ENCODE results near the gene ZNF217. TPM values are rescaled to one million over a fixed set of nuclear protein-coding genes. Genes with fewer than 3 reads are reported as not detected.
"Not testable (repeated sequence)": the region's sequence is repeated elsewhere in the genome, so short reads cannot be mapped to it uniquely, and the experiment has no call there.

The ZNF217 gene
- total RNA-seq, 1 donor from 2014 or later = 57.9 TPM

DNA sequence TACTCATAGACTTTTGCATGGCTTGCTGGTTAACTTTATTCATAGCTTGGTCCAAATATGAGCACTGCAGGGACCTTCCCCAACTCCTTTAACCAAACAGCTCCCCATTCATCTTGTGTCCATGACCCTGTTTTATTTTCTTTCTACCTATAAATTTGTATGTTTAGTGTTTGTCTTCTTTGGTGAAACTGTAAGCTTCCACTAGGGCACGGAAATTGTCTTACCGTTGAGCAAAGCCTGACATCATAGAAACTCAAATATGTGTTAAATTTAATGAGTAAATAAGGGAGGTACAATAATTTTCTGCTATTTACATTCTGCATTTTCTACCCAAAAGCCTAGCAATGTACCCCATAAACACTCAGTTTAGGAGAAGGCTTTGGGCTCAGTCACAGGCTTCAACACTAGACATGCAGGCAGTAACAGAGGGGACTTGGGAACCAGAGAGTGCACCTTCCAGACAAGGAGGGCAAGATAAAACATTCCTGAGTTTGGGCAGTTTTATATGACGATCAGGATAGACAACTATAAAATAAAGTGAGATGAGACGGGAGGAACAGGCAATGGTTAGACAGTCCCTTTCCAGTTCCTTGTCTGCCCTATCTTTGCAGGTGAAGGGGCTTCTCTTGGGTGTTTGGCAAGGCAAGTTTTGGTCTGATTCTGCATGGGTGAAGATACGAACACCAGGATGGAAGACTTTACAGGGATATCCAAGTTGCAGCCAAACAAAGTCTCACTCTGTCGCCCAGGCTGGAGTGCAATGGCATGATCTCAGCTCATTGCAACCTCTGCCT, 46.2 kb upstream of the ZNF217 start:
- Histone ChIP-seq H3K9ac (ENCODE audit: low read length) (no peak overlapping the region), H3K36me3 (ENCODE audit: insufficient read depth, low read length) (no peaks in the 10 kb centered on the region), H3K4me1 (ENCODE audit: insufficient read depth, low read length) (peaks cover 16% of the 10 kb centered on the region), H3K79me2 (ENCODE audit: insufficient read depth, low read length) (no peaks in the 10 kb centered on the region), H4K20me1 (ENCODE audit: insufficient read depth, low read length) (no peaks in the 10 kb centered on the region), H3K9me3 (ENCODE audit: insufficient read depth, low read depth, low read length) (no peaks in the 10 kb centered on the region), H3K4me3 (ENCODE audit: insufficient read depth, low read depth, low read length) (no peak overlapping the region), H3K4me2 (ENCODE audit: low read length) (no peak overlapping the region), H2AFZ (ENCODE audit: low read depth, low read length) (no peak overlapping the region), H3K27me3 (ENCODE audit: insufficient read depth, low read length) (no peaks in the 10 kb centered on the region), H3K27ac (ENCODE audit: low read depth, low read length) (no peak overlapping the region)
- no peak for TF ChIP-seq EZH2 (IDR thresholded peaks at IDR 0.05; ENCODE audit: insufficient read depth, low read length)
- no peak for TF ChIP-seq CTCF (IDR thresholded peaks at IDR 0.05; ENCODE audit: insufficient read depth, low read depth, low read length)
- DNase-seq (ENCODE audit: low read depth) (no peak), FAIRE-seq (no peak)
- Mint-ChIP-seq H3K36me3 (ENCODE audit: low read depth, unreplicated experiment) (no peaks in the 10 kb centered on the region), H3K4me3 (ENCODE audit: unreplicated experiment) (no peak overlapping the region), H3K9me3 (ENCODE audit: unreplicated experiment) (no peaks in the 10 kb centered on the region), H3K4me1 (ENCODE audit: low read depth, unreplicated experiment) (peaks cover 21% of the 10 kb centered on the region), H3K27me3 (ENCODE audit: low read depth, unreplicated experiment) (peaks cover 3% of the 10 kb centered on the region), H3K27ac (ENCODE audit: unreplicated experiment) (no peak overlapping the region)

DNA sequence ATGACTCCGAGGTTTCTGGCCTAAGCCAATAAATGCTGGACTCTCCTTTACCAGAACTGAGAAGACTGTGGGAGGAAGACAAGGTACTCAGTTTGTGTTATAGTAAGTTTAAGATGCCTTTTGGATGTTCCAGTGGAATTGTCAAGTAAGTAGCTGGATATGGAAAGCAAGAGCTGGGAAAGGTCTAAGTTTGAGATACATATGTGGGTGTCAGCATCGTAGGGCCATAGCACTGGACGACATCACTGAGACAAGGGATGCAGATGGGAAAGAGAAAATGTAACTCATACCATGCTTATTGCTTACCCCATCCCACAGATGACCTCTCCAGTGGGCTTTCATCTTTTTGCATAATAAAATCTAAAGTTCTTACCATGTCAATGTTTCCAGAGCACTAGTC, 45.5 kb upstream of the ZNF217 start:
- Mint-ChIP-seq H3K36me3 (ENCODE audit: low read depth, unreplicated experiment) (no peaks in the 10 kb centered on the region), H3K9me3 (ENCODE audit: unreplicated experiment) (no peaks in the 10 kb centered on the region), H3K27ac (ENCODE audit: unreplicated experiment) (no peak overlapping the region), H3K4me1 (ENCODE audit: low read depth, unreplicated experiment) (peaks cover 21% of the 10 kb centered on the region), H3K4me3 (ENCODE audit: unreplicated experiment) (no peak overlapping the region), H3K27me3 (ENCODE audit: low read depth, unreplicated experiment) (peaks cover 3% of the 10 kb centered on the region)
- no peak for DNase-seq (ENCODE audit: low read depth)
- no peak for FAIRE-seq
- H3K9me3 ChIP-seq (ENCODE audit: insufficient read depth, low read depth, low read length) = no peaks in the 10 kb centered on the region
- H3K36me3 ChIP-seq (ENCODE audit: insufficient read depth, low read length) = no peaks in the 10 kb centered on the region
- H3K79me2 ChIP-seq (ENCODE audit: insufficient read depth, low read length) = no peaks in the 10 kb centered on the region
- H3K27me3 ChIP-seq (ENCODE audit: insufficient read depth, low read length) = no peaks in the 10 kb centered on the region
- no peak overlapping the region for H3K9ac ChIP-seq (ENCODE audit: low read length)
- TF ChIP-seq EZH2 (IDR thresholded peaks at IDR 0.05; ENCODE audit: insufficient read depth, low read length) (no peak), CTCF (IDR thresholded peaks at IDR 0.05; ENCODE audit: insufficient read depth, low read depth, low read length) (no peak)
- H4K20me1 ChIP-seq (ENCODE audit: insufficient read depth, low read length) = no peaks in the 10 kb centered on the region
- no peak overlapping the region for H3K4me3 ChIP-seq (ENCODE audit: insufficient read depth, low read depth, low read length)
- H3K4me2 ChIP-seq (ENCODE audit: low read length) = no peak overlapping the region
- no peak overlapping the region for H3K27ac ChIP-seq (ENCODE audit: low read depth, low read length)
- H3K4me1 ChIP-seq (ENCODE audit: insufficient read depth, low read length) = peaks cover 16% of the 10 kb centered on the region
- no peak overlapping the region for H2AFZ ChIP-seq (ENCODE audit: low read depth, low read length)

- not testable (repeated sequence) for H3K4me1 Mint-ChIP-seq (ENCODE audit: low read depth, unreplicated experiment); H3K27me3 ChIP-seq (ENCODE audit: insufficient read depth, low read length); H2AFZ ChIP-seq (ENCODE audit: low read depth, low read length); H3K9me3 ChIP-seq (ENCODE audit: insufficient read depth, low read depth, low read length); H3K27ac Mint-ChIP-seq (ENCODE audit: unreplicated experiment); H3K4me1 ChIP-seq (ENCODE audit: insufficient read depth, low read length); H3K27ac ChIP-seq (ENCODE audit: low read depth, low read length); H3K79me2 ChIP-seq (ENCODE audit: insufficient read depth, low read length); H3K27me3 Mint-ChIP-seq (ENCODE audit: low read depth, unreplicated experiment); H3K4me3 ChIP-seq (ENCODE audit: insufficient read depth, low read depth, low read length); DNase-seq (ENCODE audit: low read depth); H3K36me3 Mint-ChIP-seq (ENCODE audit: low read depth, unreplicated experiment); H4K20me1 ChIP-seq (ENCODE audit: insufficient read depth, low read length); H3K4me3 Mint-ChIP-seq (ENCODE audit: unreplicated experiment); H3K9ac ChIP-seq (ENCODE audit: low read length); H3K4me2 ChIP-seq (ENCODE audit: low read length); H3K9me3 Mint-ChIP-seq (ENCODE audit: unreplicated experiment); FAIRE-seq; H3K36me3 ChIP-seq (ENCODE audit: insufficient read depth, low read length)
Observed at GRCh38 chr20:53637310-53637709, 43.7 kb upstream of the ZNF217 start.

Measured in astrocyte (in vitro differentiated cells and primary cell).